Measurements from ENCODE around the gene RRBP1. TPM values are rescaled to one million over a fixed set of nuclear protein-coding genes. Genes with fewer than 3 reads are reported as not detected.

RRBP1 gene
- total RNA-seq, 6 experiments from 2014 or later, result 121 to 274 (median 193) TPM

- Histone ChIP-seq H3K9me3 (no peaks in the 10 kb centered on the region), H3K4me3 (no peak overlapping the region), H3K27ac (no peak overlapping the region), H3K36me3 (no peaks in the 10 kb centered on the region), H3K4me1 (peaks cover 0 to 11% (median 0%) of the 10 kb centered on the region in 4 donors), H3K27me3 (no peaks in the 10 kb centered on the region)
- ATAC-seq (no peak), DNase-seq (no peak)
- WGBS (ENCODE audit: insufficient coverage, low coverage, low lambda C conversion rate, missing lambda C conversion rate), result 90% methylated on average over 1 of the region's 1 CpG
- intact Hi-C loops (cut with DNase I), result no loop called here
- no peak for TF ChIP-seq POLR2A (IDR thresholded peaks at IDR 0.05)
- TF ChIP-seq, protein P1, sequence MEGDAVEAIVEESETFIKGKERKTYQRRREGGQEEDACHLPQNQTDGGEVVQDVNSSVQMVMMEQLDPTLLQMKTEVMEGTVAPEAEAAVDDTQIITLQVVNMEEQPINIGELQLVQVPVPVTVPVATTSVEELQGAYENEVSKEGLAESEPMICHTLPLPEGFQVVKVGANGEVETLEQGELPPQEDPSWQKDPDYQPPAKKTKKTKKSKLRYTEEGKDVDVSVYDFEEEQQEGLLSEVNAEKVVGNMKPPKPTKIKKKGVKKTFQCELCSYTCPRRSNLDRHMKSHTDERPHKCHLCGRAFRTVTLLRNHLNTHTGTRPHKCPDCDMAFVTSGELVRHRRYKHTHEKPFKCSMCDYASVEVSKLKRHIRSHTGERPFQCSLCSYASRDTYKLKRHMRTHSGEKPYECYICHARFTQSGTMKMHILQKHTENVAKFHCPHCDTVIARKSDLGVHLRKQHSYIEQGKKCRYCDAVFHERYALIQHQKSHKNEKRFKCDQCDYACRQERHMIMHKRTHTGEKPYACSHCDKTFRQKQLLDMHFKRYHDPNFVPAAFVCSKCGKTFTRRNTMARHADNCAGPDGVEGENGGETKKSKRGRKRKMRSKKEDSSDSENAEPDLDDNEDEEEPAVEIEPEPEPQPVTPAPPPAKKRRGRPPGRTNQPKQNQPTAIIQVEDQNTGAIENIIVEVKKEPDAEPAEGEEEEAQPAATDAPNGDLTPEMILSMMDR (IDR thresholded peaks at IDR 0.05), result no peak
Observed at GRCh38 chr20:17598013-17598550, 84.0 kb downstream of the RRBP1 start.

DNA sequence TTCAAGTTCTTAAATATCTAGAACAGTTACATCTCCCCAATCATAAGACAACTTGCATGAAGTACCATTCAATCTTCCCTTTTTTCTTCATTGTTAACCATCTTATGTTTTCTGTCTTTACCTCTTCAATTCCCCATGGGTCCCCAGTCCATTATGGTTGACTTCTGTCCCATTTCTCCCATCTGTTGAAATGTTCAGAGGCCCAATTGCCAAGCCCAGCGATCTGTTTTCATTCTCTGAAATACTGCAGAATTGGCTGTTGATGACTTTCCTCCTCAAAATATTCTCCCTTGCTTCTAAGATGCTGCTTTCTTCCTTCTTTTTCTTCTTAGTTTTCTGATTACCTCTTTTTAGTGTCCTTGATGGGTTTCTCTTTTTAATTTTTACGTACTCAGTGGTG, 86.2 kb downstream of the RRBP1 start:
- peaks cover 0 to 11% (median 0%) of the 10 kb centered on the region in 4 donors for H3K4me1 ChIP-seq
- H3K27ac ChIP-seq, result no peak overlapping the region

DNA sequence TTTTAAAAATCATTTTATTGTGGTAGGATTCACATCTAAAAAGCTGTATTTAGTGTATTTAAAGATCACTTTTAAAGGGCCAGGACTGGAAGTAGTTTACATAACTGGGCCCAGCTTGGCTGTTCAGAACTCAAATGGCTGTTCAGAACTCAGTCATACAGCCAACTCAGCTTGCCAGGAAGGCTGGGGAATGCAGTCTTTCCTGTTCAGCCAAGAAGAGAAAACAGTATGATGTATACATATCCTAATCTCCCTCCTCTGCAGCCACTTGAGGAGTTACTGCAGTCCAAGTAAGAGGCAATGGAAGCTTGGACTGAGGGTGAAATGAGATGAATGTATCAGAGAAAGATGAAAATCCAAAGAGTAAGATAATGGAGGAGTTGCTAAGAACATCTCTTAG, 87.6 kb downstream of the RRBP1 start:
- Histone ChIP-seq H3K4me1 (peaks cover 0 to 11% (median 3%) of the 10 kb centered on the region in 4 donors), H3K4me3 (no peak overlapping the region), H3K27me3 (no peaks in the 10 kb centered on the region), H3K9me3 (no peaks in the 10 kb centered on the region), H3K27ac (no peak overlapping the region), H3K36me3 (no peaks in the 10 kb centered on the region)
- intact Hi-C loops (cut with DNase I), result no loop called here
- ATAC-seq (peak in 1 of 4 donors; percentile 30), DNase-seq (no peak)
- TF ChIP-seq, protein P1 (IDR thresholded peaks at IDR 0.05), result no peak
- no peak for TF ChIP-seq POLR2A (IDR thresholded peaks at IDR 0.05)

More for the DNA sequence above, 86.2 kb downstream of the RRBP1 start:
- WGBS (ENCODE audit: insufficient coverage, low coverage, low lambda C conversion rate, missing lambda C conversion rate), result 85% methylated on average over 2 of the region's 2 CpGs
- Histone ChIP-seq H3K27me3 (no peaks in the 10 kb centered on the region), H3K4me3 (no peak overlapping the region), H3K36me3 (no peaks in the 10 kb centered on the region), H3K9me3 (no peaks in the 10 kb centered on the region)
- intact Hi-C loops (cut with DNase I), result no loop called here
- TF ChIP-seq, protein P1 (IDR thresholded peaks at IDR 0.05), result no peak
- no peak for TF ChIP-seq POLR2A (IDR thresholded peaks at IDR 0.05)
- no peak for ATAC-seq
- no peak for DNase-seq

DNA sequence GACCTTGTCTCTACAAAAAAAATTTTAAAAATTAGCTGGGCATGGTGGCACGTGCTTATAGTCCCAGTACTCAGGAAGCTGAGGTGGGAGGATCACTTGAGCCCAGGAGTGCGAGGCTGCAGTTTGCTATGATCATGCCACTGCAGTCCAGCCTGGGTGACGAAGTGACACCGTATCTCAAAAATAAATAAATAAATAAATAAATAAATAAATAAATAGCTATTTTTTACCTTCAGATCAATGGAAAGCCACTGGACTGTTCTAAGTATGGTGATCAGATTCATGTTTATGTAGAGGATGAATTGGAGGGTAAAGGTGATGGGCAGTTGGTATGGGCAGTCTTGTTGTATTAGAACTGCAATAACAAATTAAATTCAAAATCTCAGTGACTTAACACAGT, 88.1 kb downstream of the RRBP1 start:
- Histone ChIP-seq H3K27ac (no peak overlapping the region), H3K27me3 (no peaks in the 10 kb centered on the region), H3K36me3 (no peaks in the 10 kb centered on the region), H3K9me3 (no peaks in the 10 kb centered on the region), H3K4me3 (no peak overlapping the region), H3K4me1 (peaks cover 0 to 11% (median 3%) of the 10 kb centered on the region in 4 donors)
- DNase-seq (no peak), ATAC-seq (no peak)
- TF ChIP-seq POLR2A (IDR thresholded peaks at IDR 0.05), result no peak
- TF ChIP-seq, protein P1 (IDR thresholded peaks at IDR 0.05), result no peak
- intact Hi-C loops (cut with DNase I), result no loop called here
- WGBS (ENCODE audit: insufficient coverage, low coverage, low lambda C conversion rate, missing lambda C conversion rate), result 91% methylated on average over 4 of the region's 4 CpGs

- no peaks in the 10 kb centered on the region for H3K36me3 ChIP-seq
- 29% methylated on average over 1 of the region's 1 CpG for WGBS (ENCODE audit: insufficient coverage, low coverage, low lambda C conversion rate, missing lambda C conversion rate)
- no peak for ATAC-seq
- intact Hi-C loops (cut with DNase I), result no loop called here
- H3K27ac ChIP-seq, result no peak overlapping the region
- H3K4me1 ChIP-seq, result peaks cover 0 to 7% (median 3%) of the 10 kb centered on the region in 4 donors
- DNase-seq, result no peak
- no peaks in the 10 kb centered on the region for H3K27me3 ChIP-seq
- TF ChIP-seq, protein P1 (IDR thresholded peaks at IDR 0.05), result no peak
- TF ChIP-seq POLR2A (IDR thresholded peaks at IDR 0.05), result no peak
- no peak overlapping the region for H3K4me3 ChIP-seq
- no peaks in the 10 kb centered on the region for H3K9me3 ChIP-seq
Observed at GRCh38 chr20:17590245-17590644, 91.8 kb downstream of the RRBP1 start.
